Breast epithelium (tissue), 3 donors: ENCODE data around the gene PRPF18.

Experiments used
- CTCF ChIP-seq, 3 donors: fragments of 450-650 bp; IDR thresholded peaks; one replicate each; pipeline ENCODE4 v1.5.1; 2016 to 2017; ENCODE audit warnings: antibody characterized with exemption in 3 of 3, mild to moderate bottlenecking in 3 of 3, moderate library complexity in 3 of 3
- POLR2A ChIP-seq: fragments of 450-650 bp; IDR thresholded peaks from one replicate; pipeline ENCODE4 v1.6.1; 2016; ENCODE audit warnings: antibody characterized with exemption, mild to moderate bottlenecking, moderate library complexity

GRCh38 chr10:13634207-13634606, 47.4 kb downstream of the PRPF18 start:
- no peak for TF ChIP-seq POLR2A
- TF ChIP-seq CTCF (IDR thresholded peaks at IDR 0.05) = no peak
